ENCODE measurements around the gene CYP2A7.
"Not testable (repeated sequence)": the region's sequence is repeated elsewhere in the genome, so short reads cannot be mapped to it uniquely, and the experiment has no call there.

The CYP2A7 gene, protein sequence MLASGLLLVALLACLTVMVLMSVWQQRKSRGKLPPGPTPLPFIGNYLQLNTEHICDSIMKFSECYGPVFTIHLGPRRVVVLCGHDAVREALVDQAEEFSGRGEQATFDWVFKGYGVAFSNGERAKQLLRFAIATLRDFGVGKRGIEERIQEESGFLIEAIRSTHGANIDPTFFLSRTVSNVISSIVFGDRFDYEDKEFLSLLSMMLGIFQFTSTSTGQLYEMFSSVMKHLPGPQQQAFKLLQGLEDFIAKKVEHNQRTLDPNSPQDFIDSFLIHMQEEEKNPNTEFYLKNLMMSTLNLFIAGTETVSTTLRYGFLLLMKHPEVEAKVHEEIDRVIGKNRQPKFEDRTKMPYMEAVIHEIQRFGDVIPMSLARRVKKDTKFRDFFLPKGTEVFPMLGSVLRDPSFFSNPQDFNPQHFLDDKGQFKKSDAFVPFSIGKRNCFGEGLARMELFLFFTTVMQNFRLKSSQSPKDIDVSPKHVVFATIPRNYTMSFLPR
- long read RNA-seq, result 0 reads

DNA sequence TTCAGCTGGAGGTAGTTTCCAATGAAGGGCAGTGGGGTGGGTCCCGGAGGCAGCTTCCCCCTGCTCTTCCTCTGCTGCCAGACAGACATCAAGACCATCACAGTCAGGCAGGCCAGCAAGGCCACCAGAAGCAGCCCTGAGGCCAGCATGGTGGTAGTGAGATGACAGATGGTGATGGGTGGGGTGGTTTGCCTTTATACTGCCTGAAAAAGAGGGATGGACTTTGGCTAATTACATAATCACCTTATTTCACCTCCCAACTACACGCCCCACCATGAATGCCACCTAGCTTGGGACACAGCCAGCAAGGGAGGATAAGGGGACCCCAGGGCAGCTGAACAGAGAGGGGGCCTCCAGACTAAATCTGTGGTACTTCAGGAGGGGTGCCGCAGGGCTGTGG is at the start of gene CYP2A7:
Gene CYP2A7, minus strand, starts transcription at position 170 of the 400 bp plus-strand sequence. Its CDS starts 21 bp downstream, at position 149.
- not testable (repeated sequence) for H3K27ac ChIP-seq (replicated peaks); H3K27me3 ChIP-seq (ENCODE audit: insufficient read depth, poor library complexity, severe bottlenecking); DNase-seq (ENCODE audit: low read depth in 1 of 2, low spot score in 1 of 2); H3K4me3 ChIP-seq (replicated peaks; ENCODE audit: insufficient read depth, low read length)

DNA sequence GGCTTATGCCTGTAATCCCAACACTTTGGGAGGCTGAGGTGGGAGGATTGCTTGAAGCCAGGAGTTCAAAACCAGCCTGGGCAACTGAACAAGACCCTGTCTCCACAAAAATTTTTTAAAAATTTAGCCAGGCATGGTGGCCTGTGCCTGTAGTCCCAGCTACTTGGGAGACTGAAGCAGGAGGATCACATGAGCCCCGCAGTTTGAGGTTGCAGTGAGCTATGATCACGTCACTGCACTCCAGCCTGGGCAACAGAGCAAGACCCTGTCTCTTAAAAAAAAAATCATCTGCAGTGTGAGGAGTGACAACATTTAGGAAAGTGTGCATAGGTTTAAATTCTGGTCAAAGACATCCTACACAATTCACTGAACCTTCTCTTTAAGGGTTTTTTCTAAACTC is 48.8 kb upstream of the CYP2A7 start:
- H3K27me3 ChIP-seq (ENCODE audit: insufficient read depth, poor library complexity, severe bottlenecking); H3K27ac ChIP-seq (replicated peaks); H3K4me3 ChIP-seq (replicated peaks; ENCODE audit: insufficient read depth, low read length); DNase-seq (ENCODE audit: low read depth in 1 of 2, low spot score in 1 of 2): not testable (repeated sequence)

DNA sequence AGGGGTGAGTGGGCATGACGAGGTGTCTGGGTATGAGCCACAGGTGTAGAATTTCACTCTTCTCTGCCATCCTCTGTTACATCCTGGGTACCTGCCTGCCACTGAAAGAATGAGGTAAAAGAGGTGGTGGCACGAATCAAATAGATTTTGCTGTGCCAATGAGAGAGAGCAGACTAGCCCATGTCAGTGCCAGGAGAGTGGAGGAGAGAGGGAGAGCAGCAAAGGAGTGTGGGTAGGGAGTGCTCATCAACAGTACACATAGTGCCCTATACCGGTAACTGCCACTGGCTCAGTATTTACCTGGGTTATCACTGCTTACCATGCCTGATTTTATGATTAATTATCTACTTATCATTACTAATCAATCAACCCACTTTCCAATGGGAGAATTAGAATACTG is 47.9 kb upstream of the CYP2A7 start:
- DNase-seq (ENCODE audit: low read depth in 1 of 2, low spot score in 1 of 2); H3K27me3 ChIP-seq (ENCODE audit: insufficient read depth, poor library complexity, severe bottlenecking); H3K27ac ChIP-seq (replicated peaks); H3K4me3 ChIP-seq (replicated peaks; ENCODE audit: insufficient read depth, low read length): not testable (repeated sequence)

DNA sequence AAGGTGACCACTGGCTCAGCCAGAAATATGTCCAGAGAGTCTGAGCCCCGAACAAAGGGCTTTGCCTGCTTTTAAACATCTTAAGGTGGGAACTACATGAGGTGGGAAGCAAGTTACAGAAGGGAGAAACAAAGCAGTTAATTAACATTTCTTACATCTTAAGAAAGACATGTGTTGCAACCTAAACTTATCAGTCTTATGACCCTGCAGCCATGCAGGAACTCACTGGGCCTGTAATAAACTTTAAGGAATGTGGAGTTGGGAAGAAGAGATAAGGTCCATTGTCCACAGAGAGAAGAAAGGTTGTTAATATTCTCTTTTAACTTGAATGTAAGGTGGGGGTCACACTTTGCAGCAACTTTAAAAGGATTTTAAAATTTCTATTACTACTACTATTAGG is 46.8 kb upstream of the CYP2A7 start:
- TF ChIP-seq, protein P1, sequence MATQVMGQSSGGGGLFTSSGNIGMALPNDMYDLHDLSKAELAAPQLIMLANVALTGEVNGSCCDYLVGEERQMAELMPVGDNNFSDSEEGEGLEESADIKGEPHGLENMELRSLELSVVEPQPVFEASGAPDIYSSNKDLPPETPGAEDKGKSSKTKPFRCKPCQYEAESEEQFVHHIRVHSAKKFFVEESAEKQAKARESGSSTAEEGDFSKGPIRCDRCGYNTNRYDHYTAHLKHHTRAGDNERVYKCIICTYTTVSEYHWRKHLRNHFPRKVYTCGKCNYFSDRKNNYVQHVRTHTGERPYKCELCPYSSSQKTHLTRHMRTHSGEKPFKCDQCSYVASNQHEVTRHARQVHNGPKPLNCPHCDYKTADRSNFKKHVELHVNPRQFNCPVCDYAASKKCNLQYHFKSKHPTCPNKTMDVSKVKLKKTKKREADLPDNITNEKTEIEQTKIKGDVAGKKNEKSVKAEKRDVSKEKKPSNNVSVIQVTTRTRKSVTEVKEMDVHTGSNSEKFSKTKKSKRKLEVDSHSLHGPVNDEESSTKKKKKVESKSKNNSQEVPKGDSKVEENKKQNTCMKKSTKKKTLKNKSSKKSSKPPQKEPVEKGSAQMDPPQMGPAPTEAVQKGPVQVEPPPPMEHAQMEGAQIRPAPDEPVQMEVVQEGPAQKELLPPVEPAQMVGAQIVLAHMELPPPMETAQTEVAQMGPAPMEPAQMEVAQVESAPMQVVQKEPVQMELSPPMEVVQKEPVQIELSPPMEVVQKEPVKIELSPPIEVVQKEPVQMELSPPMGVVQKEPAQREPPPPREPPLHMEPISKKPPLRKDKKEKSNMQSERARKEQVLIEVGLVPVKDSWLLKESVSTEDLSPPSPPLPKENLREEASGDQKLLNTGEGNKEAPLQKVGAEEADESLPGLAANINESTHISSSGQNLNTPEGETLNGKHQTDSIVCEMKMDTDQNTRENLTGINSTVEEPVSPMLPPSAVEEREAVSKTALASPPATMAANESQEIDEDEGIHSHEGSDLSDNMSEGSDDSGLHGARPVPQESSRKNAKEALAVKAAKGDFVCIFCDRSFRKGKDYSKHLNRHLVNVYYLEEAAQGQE (IDR thresholded peaks at IDR 0.05; ENCODE audit: insufficient replicate concordance, low read depth), result no peak
- TF ChIP-seq POLR2AphosphoS5 (IDR thresholded peaks at IDR 0.05; ENCODE audit: low read depth) (no peak), GABPA (IDR thresholded peaks at IDR 0.05; ENCODE audit: low read depth) (no peak), SPI1 (IDR thresholded peaks at IDR 0.05; ENCODE audit: borderline replicate concordance, low read depth) (no peak)
- TF ChIP-seq, protein P2, sequence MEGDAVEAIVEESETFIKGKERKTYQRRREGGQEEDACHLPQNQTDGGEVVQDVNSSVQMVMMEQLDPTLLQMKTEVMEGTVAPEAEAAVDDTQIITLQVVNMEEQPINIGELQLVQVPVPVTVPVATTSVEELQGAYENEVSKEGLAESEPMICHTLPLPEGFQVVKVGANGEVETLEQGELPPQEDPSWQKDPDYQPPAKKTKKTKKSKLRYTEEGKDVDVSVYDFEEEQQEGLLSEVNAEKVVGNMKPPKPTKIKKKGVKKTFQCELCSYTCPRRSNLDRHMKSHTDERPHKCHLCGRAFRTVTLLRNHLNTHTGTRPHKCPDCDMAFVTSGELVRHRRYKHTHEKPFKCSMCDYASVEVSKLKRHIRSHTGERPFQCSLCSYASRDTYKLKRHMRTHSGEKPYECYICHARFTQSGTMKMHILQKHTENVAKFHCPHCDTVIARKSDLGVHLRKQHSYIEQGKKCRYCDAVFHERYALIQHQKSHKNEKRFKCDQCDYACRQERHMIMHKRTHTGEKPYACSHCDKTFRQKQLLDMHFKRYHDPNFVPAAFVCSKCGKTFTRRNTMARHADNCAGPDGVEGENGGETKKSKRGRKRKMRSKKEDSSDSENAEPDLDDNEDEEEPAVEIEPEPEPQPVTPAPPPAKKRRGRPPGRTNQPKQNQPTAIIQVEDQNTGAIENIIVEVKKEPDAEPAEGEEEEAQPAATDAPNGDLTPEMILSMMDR (IDR thresholded peaks at IDR 0.05; ENCODE audit: insufficient read depth, low read length), result no peak

DNA sequence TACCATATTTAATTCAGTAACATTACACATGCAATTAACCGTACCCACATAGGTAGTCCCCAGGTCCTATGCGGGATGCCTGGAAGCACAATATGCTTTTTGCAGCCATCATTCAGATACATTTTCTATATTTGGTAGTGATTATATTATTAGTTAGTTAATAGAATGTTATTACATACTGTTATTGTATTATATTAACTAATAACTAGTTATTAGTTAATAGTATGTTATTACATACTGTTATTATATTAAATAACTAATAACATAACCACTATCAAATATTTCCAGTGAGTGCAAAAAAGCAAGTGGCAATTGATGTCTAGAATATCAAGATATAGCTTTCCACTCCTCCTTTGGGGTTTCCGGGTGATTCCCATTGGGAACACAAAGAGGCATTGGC is 45.5 kb upstream of the CYP2A7 start:
- TF ChIP-seq GABPA (IDR thresholded peaks at IDR 0.05; ENCODE audit: low read depth) (no peak), SPI1 (IDR thresholded peaks at IDR 0.05; ENCODE audit: borderline replicate concordance, low read depth) (no peak), POLR2AphosphoS5 (IDR thresholded peaks at IDR 0.05; ENCODE audit: low read depth) (no peak)
- TF ChIP-seq, protein P1 (IDR thresholded peaks at IDR 0.05; ENCODE audit: insufficient replicate concordance, low read depth), result no peak
- TF ChIP-seq, protein P2 (IDR thresholded peaks at IDR 0.05; ENCODE audit: insufficient read depth, low read length), result no peak
- DNase-seq (ENCODE audit: low read depth in 1 of 2, low spot score in 1 of 2), result no peak
- H3K27me3 ChIP-seq (ENCODE audit: insufficient read depth, poor library complexity, severe bottlenecking), result no peaks in the 10 kb centered on the region
- no peak overlapping the region for H3K27ac ChIP-seq (replicated peaks)
- H3K4me3 ChIP-seq (replicated peaks; ENCODE audit: insufficient read depth, low read length), result no peak overlapping the region

More for the DNA sequence above, 46.8 kb upstream of the CYP2A7 start:
- H3K4me3 ChIP-seq (replicated peaks; ENCODE audit: insufficient read depth, low read length), result no peak overlapping the region
- no peak for DNase-seq (ENCODE audit: low read depth in 1 of 2, low spot score in 1 of 2)
- no peaks in the 10 kb centered on the region for H3K27me3 ChIP-seq (ENCODE audit: insufficient read depth, poor library complexity, severe bottlenecking)
- no peak overlapping the region for H3K27ac ChIP-seq (replicated peaks)

DNA sequence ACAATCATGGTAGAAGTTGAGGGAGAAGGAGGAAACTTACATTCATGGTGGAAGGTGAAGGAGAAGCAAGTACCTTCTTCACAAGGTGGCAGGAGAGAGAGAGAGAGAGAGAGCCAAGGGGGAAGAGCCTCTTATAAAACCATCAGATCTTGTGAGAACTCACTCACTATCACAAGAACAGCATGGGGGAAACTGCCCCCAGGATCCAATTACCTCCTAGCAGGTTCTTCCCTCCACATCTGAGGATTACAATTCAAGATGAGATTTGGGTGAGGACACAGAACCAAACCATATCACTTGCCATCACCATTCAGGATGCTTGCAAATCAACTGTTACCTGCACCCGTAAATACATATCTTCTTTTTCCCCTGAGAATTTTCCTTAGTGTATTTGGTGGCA is 44.2 kb upstream of the CYP2A7 start:
- not testable (repeated sequence) for H3K4me3 ChIP-seq (replicated peaks; ENCODE audit: insufficient read depth, low read length); H3K27me3 ChIP-seq (ENCODE audit: insufficient read depth, poor library complexity, severe bottlenecking); H3K27ac ChIP-seq (replicated peaks); DNase-seq (ENCODE audit: low read depth in 1 of 2, low spot score in 1 of 2)

Measured in HL-60 (cell line).